CD4-positive, CD25-positive, alpha-beta regulatory T cell (primary cell): ENCODE measurements around the gene GSTK1. TPM values are rescaled to one million over a fixed set of nuclear protein-coding genes. Genes with fewer than 3 reads are reported as not detected.

Experiments used
- ATAC-seq, 2 donors: fragments of 150-1000 bp; cut with Tn5 transposase; one replicate each; pipeline ENCODE4 v1.10.0; 2021; ENCODE audit warnings: low read depth in 2 of 2, moderate number of reproducible peaks in 2 of 2, moderate library complexity in 1 of 2
- DNase-seq, 3 donors: peaks; one replicate each; pipeline versions ENCODE4 v3.0.0 to v3.0.0-alpha.2; 2012 to 2022; ENCODE audit warnings: mixed read lengths in 1 of 3
- H3K27ac ChIP-seq: one replicate; pipeline ENCODE4 v1.7.0; 2013; ENCODE audit warnings: mild to moderate bottlenecking, low read length; ENCODE audit not compliant: insufficient read depth, poor library complexity, severe bottlenecking
- H3K27me3 ChIP-seq: one replicate; pipeline ENCODE4 v1.7.0; 2013; ENCODE audit warnings: low read length; ENCODE audit not compliant: control insufficient read depth, insufficient read depth
- H3K36me3 ChIP-seq: one replicate; pipeline ENCODE4 v1.7.0; 2013; ENCODE audit warnings: mild to moderate bottlenecking, low read length, moderate library complexity; ENCODE audit not compliant: control insufficient read depth, insufficient read depth
- H3K4me1 ChIP-seq: 2 replicates; pipeline ENCODE4 v1.7.0; 2013; ENCODE audit warnings: mild to moderate bottlenecking, low read length; ENCODE audit not compliant: insufficient read depth, control insufficient read depth, poor library complexity, severe bottlenecking
- H3K4me3 ChIP-seq: one replicate; pipeline ENCODE4 v1.7.0; 2013; ENCODE audit warnings: low read depth, mild to moderate bottlenecking, low read length, moderate library complexity
- H3K9me3 ChIP-seq, 2 experiments: 1 replicate in 1 of 2; 2 replicates in 1 of 2; pipeline ENCODE4 v1.7.0; 2013; ENCODE audit warnings: low read length in 2 of 2, mild to moderate bottlenecking in 1 of 2, moderate library complexity in 1 of 2; ENCODE audit not compliant: control insufficient read depth in 2 of 2
- H3K27ac Mint-ChIP-seq, 3 donors: one replicate each; pipeline ENCODE4 v1.8.0; 2020 to 2022; ENCODE audit warnings: mild to moderate bottlenecking in 3 of 3, mixed read lengths in 3 of 3, moderate library complexity in 2 of 3
- H3K27me3 Mint-ChIP-seq: one replicate; pipeline ENCODE4 v1.8.0; 2022; ENCODE audit warnings: mild to moderate bottlenecking, mixed read lengths
- H3K36me3 Mint-ChIP-seq: one replicate; pipeline ENCODE4 v1.8.0; 2020; ENCODE audit warnings: mixed read lengths
- H3K4me1 Mint-ChIP-seq, 4 donors: one replicate each; pipeline ENCODE4 v1.8.0; 2020 to 2022; ENCODE audit warnings: mixed read lengths in 4 of 4, mild to moderate bottlenecking in 1 of 4
- H3K4me3 Mint-ChIP-seq, 4 donors: one replicate each; pipeline ENCODE4 v1.8.0; 2020 to 2022; ENCODE audit warnings: mild to moderate bottlenecking in 4 of 4, mixed read lengths in 4 of 4, moderate library complexity in 3 of 4
- H3K9me3 Mint-ChIP-seq, 7 donors: one replicate each; pipeline ENCODE4 v1.8.0; 2020 to 2022; ENCODE audit warnings: mixed read lengths in 7 of 7, mild to moderate bottlenecking in 3 of 7, moderate library complexity in 2 of 7
- polyA plus RNA-seq, 4 donors: library from polyadenylated mRNA; unstranded; fragments of 300-500 nt; fragmentation: Illumina TruSeq; gene quantifications; one replicate each; pipeline ENCODE4 v1.2.3, GENCODE V29; 2021
- total RNA-seq: library from RNA; stranded (reverse); gene quantifications from one replicate; pipeline ENCODE4 v1.2.3, GENCODE V29; 2022

The GSTK1 gene
- total and polyA plus RNA-seq, 5 donors from 2014 or later: 475 to 845 (median 697) TPM

DNA sequence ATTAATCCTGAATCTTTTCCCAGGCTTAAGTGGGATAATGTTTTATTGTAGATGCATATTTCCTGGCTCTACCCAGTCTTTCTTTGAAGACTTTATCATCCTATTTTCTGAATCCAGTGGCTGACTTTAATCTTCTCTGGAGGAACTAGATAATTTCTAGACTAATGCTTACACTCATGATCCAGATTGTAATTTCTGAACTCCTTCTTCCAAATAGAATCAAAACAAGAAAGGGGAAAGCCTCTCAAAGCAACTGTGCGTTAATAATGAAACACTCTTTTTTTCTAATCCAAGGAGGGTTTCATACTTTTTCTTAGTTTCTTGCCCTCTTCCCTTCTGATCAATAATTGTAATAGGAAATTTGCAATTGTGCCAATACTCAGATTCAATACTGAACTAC is 8.0 kb downstream of the GSTK1 start:
- Mint-ChIP-seq H3K4me1 (peaks cover 11 to 36% (median 20%) of the 10 kb centered on the region in 4 donors), H3K9me3 (no peaks in the 10 kb centered on the region), H3K36me3 (peaks cover 23% of the 10 kb centered on the region), H3K27me3 (no peaks in the 10 kb centered on the region), H3K27ac (peak overlapping the region in 1 of 3 donors; percentile 32), H3K4me3 (no peak overlapping the region)
- Histone ChIP-seq H3K9me3 (no peaks in the 10 kb centered on the region), H3K27me3 (no peaks in the 10 kb centered on the region), H3K4me1 (peaks cover 11% of the 10 kb centered on the region), H3K4me3 (no peak overlapping the region), H3K27ac (no peak overlapping the region), H3K36me3 (peaks cover 39% of the 10 kb centered on the region)
- ATAC-seq: no peak
- no peak for DNase-seq

DNA sequence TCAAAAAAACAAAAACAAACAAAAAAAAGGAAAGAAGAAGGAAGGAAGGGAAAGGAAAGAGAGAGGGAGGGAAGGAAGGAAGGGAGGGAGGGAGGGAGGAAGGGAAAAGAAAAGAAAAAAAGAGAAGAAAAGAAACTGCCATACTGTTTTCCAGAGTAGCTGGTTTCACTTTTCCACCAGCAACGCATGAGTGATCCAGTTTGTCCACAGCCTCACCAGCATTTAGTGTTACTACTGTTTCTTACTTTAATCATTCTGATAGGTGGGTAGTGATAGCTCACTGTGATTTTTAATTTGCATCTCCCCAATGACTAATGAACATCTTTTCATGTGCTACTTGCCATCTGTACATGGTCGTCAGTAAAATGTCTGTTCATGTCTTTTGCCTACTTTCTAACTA is 9.6 kb downstream of the GSTK1 start:
- Histone ChIP-seq H3K27ac (no peak overlapping the region), H3K4me1 (no peaks in the 10 kb centered on the region), H3K36me3 (peaks cover 23% of the 10 kb centered on the region), H3K27me3 (no peaks in the 10 kb centered on the region), H3K4me3 (no peak overlapping the region), H3K9me3 (no peaks in the 10 kb centered on the region)
- peaks cover 9 to 21% (median 16%) of the 10 kb centered on the region in 4 donors for H3K4me1 Mint-ChIP-seq
- H3K27me3 Mint-ChIP-seq: no peaks in the 10 kb centered on the region
- no peak overlapping the region for H3K4me3 Mint-ChIP-seq
- no peak for DNase-seq
- H3K9me3 Mint-ChIP-seq: no peaks in the 10 kb centered on the region
- no peak overlapping the region for H3K27ac Mint-ChIP-seq
- ATAC-seq: no peak
- H3K36me3 Mint-ChIP-seq: peaks cover 18% of the 10 kb centered on the region

DNA sequence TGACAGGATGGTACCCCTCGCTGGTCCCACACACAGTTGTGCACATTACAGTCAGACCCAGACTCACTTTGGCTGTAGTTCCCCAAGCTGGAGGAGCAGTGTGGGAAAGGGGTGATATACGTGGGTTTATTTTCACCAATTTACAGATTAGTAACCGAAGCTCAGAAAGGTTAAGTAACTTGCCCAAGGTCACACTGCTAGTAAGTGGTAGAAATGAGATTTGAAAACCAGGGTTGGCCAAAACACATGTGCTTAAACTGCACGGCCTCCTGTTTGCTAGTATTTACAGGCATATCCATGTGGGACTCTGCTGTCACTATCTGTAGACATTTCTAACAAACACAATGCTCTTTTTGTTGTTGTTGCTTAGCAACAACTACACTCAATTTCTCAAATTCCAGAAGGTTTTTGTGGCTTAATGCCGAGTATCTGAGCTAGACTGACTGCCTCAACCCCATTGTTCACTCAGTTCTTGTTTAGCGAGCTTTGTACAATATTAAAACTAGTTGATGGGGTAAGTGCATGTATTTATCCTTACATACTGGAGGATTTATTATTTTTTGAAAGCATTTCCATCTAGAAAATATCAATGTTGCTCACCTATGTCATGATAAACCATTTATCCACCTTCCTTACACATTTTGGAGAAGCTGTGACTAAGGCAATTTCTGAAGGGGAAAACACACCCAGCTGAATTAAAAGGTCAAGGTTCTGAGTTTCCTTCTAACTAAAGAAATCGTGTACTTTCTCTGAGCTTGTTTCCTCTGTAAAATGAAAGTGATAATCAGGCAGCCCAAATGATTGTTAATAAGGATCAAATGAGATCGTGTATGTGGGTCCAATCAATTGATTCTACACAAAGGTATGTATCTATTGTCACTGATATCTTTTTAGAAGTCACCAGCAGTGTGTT is 16.2 kb downstream of the GSTK1 start:
- Histone ChIP-seq H3K4me1 (peaks cover 27% of the 10 kb centered on the region), H3K4me3 (peak overlapping the region; percentile 75), H3K27me3 (no peaks in the 10 kb centered on the region), H3K9me3 (no peaks in the 10 kb centered on the region), H3K27ac (peak overlapping the region; percentile 74), H3K36me3 (no peaks in the 10 kb centered on the region)
- Mint-ChIP-seq H3K36me3 (no peaks in the 10 kb centered on the region), H3K27ac (peak overlapping the region; percentile 89 to 93 (median 90)), H3K4me1 (peaks cover 30 to 44% (median 38%) of the 10 kb centered on the region in 4 donors), H3K9me3 (no peaks in the 10 kb centered on the region), H3K4me3 (peak overlapping the region; percentile 52 to 90 (median 82)), H3K27me3 (no peaks in the 10 kb centered on the region)
- peak; percentile 52 to 53 for ATAC-seq
- peak in 2 of 3 donors; percentile 38 to 64 for DNase-seq

DNA sequence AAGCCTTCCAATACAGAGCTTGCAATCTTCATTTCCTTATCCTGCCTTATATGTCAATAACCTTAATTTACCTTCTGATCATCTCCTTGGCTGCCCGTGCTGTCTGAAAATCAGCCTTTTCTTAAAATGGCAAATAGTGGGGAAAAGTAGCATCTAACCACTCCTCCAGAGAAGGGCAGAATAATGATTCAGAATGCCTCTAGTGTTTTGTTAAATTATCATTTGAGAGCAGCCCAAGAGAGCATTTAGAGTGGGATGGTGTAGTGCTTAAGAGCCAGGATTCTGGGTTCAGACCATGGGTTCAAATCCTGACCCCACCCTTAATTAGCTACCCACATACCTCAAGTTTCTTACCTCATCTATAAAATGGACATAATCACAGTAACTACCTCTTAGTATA is 16.9 kb downstream of the GSTK1 start:
- no peaks in the 10 kb centered on the region for H3K9me3 ChIP-seq
- DNase-seq: no peak
- H3K36me3 ChIP-seq: no peaks in the 10 kb centered on the region
- Mint-ChIP-seq H3K4me3 (peak overlapping the region; percentile 52 to 90 (median 82)), H3K4me1 (peaks cover 30 to 50% (median 42%) of the 10 kb centered on the region in 4 donors), H3K27me3 (no peaks in the 10 kb centered on the region), H3K27ac (peak overlapping the region; percentile 89 to 93 (median 90)), H3K9me3 (no peaks in the 10 kb centered on the region), H3K36me3 (no peaks in the 10 kb centered on the region)
- peaks cover 27% of the 10 kb centered on the region for H3K4me1 ChIP-seq
- ATAC-seq: peak; percentile 21 to 24
- H3K4me3 ChIP-seq: peak overlapping the region; percentile 75
- peak overlapping the region; percentile 74 for H3K27ac ChIP-seq
- no peaks in the 10 kb centered on the region for H3K27me3 ChIP-seq

DNA sequence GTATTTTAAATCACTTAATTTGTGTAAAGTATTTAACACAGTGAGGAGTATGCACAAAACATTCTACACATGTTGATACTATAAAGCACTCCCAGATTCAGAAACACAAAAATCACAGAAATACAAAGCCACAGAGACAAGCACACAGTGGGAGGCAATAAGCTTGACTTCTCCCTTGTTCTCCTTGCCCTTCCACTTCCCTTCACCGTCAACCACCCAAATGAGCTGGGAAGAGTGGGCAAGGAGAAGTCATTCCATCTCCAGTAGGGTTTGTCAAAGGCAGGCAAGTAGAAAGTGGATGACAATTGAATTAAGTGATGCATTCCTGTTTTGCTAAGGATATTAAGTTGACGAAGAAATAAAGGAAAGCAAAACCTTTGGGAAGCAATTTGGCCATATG is 17.3 kb downstream of the GSTK1 start:
- H3K9me3 ChIP-seq: no peaks in the 10 kb centered on the region
- H3K27me3 ChIP-seq: no peaks in the 10 kb centered on the region
- DNase-seq (no peak), ATAC-seq (no peak)
- H3K36me3 ChIP-seq: no peaks in the 10 kb centered on the region
- Mint-ChIP-seq H3K27ac (peak overlapping the region; percentile 89 to 93 (median 90)), H3K9me3 (no peaks in the 10 kb centered on the region), H3K4me1 (peaks cover 30 to 53% (median 44%) of the 10 kb centered on the region in 4 donors), H3K36me3 (no peaks in the 10 kb centered on the region), H3K27me3 (no peaks in the 10 kb centered on the region), H3K4me3 (peak overlapping the region; percentile 52 to 90 (median 82))
- peaks cover 27% of the 10 kb centered on the region for H3K4me1 ChIP-seq
- H3K27ac ChIP-seq: peak overlapping the region; percentile 74
- H3K4me3 ChIP-seq: peak overlapping the region; percentile 75

DNA sequence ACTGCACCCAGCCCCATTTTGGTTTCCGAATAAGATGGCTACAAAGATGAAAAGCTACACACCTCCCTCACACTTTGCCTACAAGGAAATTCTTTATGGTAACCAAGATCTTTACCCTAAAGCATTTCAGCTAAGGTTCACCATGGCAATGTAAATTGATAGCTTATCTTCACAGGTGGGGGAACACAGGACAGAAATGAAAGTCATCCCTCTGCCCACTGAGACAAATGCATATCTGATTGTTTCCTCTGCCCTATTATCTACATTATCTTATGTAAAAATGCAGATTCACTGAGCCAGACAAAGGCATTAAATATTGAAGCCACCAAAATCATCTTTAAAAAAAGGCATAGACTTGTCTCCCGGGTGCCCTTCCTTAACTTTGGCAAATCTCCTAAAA is 18.3 kb downstream of the GSTK1 start:
- no peak overlapping the region for H3K4me3 ChIP-seq
- H3K4me1 Mint-ChIP-seq: peaks cover 30 to 54% (median 44%) of the 10 kb centered on the region in 4 donors
- H3K36me3 Mint-ChIP-seq: no peaks in the 10 kb centered on the region
- no peaks in the 10 kb centered on the region for H3K9me3 ChIP-seq
- no peaks in the 10 kb centered on the region for H3K27me3 ChIP-seq
- no peak overlapping the region for H3K27ac ChIP-seq
- ATAC-seq: no peak
- no peaks in the 10 kb centered on the region for H3K9me3 Mint-ChIP-seq
- peak overlapping the region in 2 of 4 donors; percentile 36 to 45 for H3K4me3 Mint-ChIP-seq
- H3K4me1 ChIP-seq: peaks cover 27% of the 10 kb centered on the region
- DNase-seq: no peak
- peak overlapping the region in 2 of 3 donors; percentile 61 to 75 for H3K27ac Mint-ChIP-seq
- no peaks in the 10 kb centered on the region for H3K27me3 Mint-ChIP-seq
- no peaks in the 10 kb centered on the region for H3K36me3 ChIP-seq

DNA sequence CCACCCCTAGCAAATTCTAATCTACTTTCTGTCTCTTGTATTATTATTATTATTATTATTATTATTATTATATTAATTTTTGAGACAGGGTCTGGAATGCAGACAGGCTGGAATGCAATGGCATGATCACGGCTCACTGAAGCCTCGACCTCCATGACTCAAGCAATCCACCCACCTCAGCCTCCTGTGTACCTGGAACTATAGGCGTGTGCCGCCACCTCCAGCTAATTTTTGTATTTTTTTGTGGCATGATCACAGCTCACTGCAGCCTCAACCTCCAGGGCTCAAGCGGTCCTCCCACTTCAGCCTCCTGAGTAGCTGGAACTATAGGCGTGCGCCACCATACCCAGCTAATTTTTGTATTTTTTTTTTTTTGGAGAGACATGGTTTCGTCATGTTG is 18.9 kb downstream of the GSTK1 start:
- Mint-ChIP-seq H3K4me3 (peak overlapping the region in 2 of 4 donors; percentile 36 to 45), H3K36me3 (no peaks in the 10 kb centered on the region), H3K9me3 (no peaks in the 10 kb centered on the region), H3K27me3 (no peaks in the 10 kb centered on the region), H3K4me1 (peaks cover 30 to 59% (median 49%) of the 10 kb centered on the region in 4 donors), H3K27ac (no peak overlapping the region)
- Histone ChIP-seq H3K27ac (no peak overlapping the region), H3K27me3 (no peaks in the 10 kb centered on the region), H3K4me3 (no peak overlapping the region), H3K4me1 (peaks cover 27% of the 10 kb centered on the region), H3K9me3 (no peaks in the 10 kb centered on the region), H3K36me3 (no peaks in the 10 kb centered on the region)
- no peak for ATAC-seq
- no peak for DNase-seq
